ENCODE results near the gene AFDN.

- TF ChIP-seq EZH2 (IDR thresholded peaks at IDR 0.05; ENCODE audit: low read depth) = no peak
- TF ChIP-seq CTCF (conservative IDR thresholded peaks at IDR 0.05) = no peak
Measured at GRCh38 chr6:167799033-167799821, 27.5 kb upstream of the AFDN start.

Measured in PC-9 (cell line).